HepG2 (cell line): ENCODE results near the gene SLC6A6. TPM values are rescaled to one million over a fixed set of nuclear protein-coding genes. Genes with fewer than 3 reads are reported as not detected.

ENCODE experiments used
- AHR ChIP-seq: IDR thresholded peaks from 2 replicates; pipeline ENCODE4 v1.6.1; 2018; ENCODE audit warnings: missing genetic modification reagents, missing compliant biosample characterization
- DMAP1 ChIP-seq: IDR thresholded peaks from 2 replicates; pipeline ENCODE4 v1.6.1; 2016
- GABPB1 ChIP-seq: IDR thresholded peaks from 2 replicates; pipeline ENCODE4 v1.6.1; 2016; ENCODE audit warnings: mild to moderate bottlenecking, missing genetic modification reagents, moderate library complexity, missing compliant biosample characterization
- LCORL ChIP-seq, 2 experiments: fragments of 450-650 bp in 1 of 2; sonication (generic) in 1 of 2; formaldehyde crosslinking in 1 of 2; IDR thresholded peaks; 2 replicates each; pipeline versions ENCODE4 v1.5.0 to v1.6.1; 2017 to 2020; ENCODE audit warnings: antibody characterized with exemption in 1 of 2, missing genetic modification reagents in 1 of 2
- MAF1 ChIP-seq: sonication (generic); formaldehyde crosslinking; IDR thresholded peaks from 2 replicates; pipeline ENCODE4 v1.5.0; 2020; ENCODE audit warnings: missing genetic modification reagents, borderline replicate concordance
- MZF1 ChIP-seq: sonication (generic); formaldehyde crosslinking; IDR thresholded peaks from 2 replicates; pipeline ENCODE4 v1.8.1; 2023; ENCODE audit warnings: mild to moderate bottlenecking, missing genetic modification reagents, borderline replicate concordance
- RELA ChIP-seq: sonication (generic); formaldehyde crosslinking; IDR thresholded peaks from 2 replicates; pipeline ENCODE4 v1.4.0; 2020; ENCODE audit warnings: missing genetic modification reagents
- ZBTB7A ChIP-seq: sonication (generic); formaldehyde crosslinking; IDR thresholded peaks from 2 replicates; pipeline ENCODE4 v1.8.0; 2022; ENCODE audit warnings: mild to moderate bottlenecking, missing genetic modification reagents
- ZMYM3 ChIP-seq: sonication (generic); formaldehyde crosslinking; IDR thresholded peaks from 2 replicates; pipeline ENCODE4 v1.5.1; 2020; ENCODE audit warnings: mild to moderate bottlenecking, missing genetic modification reagents
- ZNF180 ChIP-seq: sonication (generic); formaldehyde crosslinking; IDR thresholded peaks from 2 replicates; pipeline ENCODE4 v1.4.0; 2020; ENCODE audit warnings: low read depth, missing genetic modification reagents, borderline replicate concordance
- ZNF251 ChIP-seq: sonication (generic); formaldehyde crosslinking; IDR thresholded peaks from 2 replicates; pipeline ENCODE4 v1.9.0; 2021; ENCODE audit warnings: mild to moderate bottlenecking, missing genetic modification reagents
- ZNF530 ChIP-seq: sonication (generic); formaldehyde crosslinking; IDR thresholded peaks from 2 replicates; pipeline ENCODE4 v1.5.0; 2020; ENCODE audit warnings: low read depth, mild to moderate bottlenecking, missing genetic modification reagents
- ZNF775 ChIP-seq: sonication (generic); formaldehyde crosslinking; IDR thresholded peaks from 2 replicates; pipeline ENCODE4 v1.4.0; 2020; ENCODE audit warnings: missing genetic modification reagents, mild to moderate bottlenecking, moderate library complexity, borderline replicate concordance
- ZSCAN25 ChIP-seq: sonication (generic); formaldehyde crosslinking; IDR thresholded peaks from 2 replicates; pipeline ENCODE4 v1.8.0; 2022; ENCODE audit warnings: mild to moderate bottlenecking, missing genetic modification reagents
- polyA plus RNA-seq, 8 experiments: library from polyadenylated mRNA; depleted of rRNA in 3 of 8; stranded (reverse) in 7 of 8; unstranded in 1 of 8; fragments of >200 nt; fragmentation: Illumina TruSeq in 4 of 8; extraction: Trizol in 4 of 8; gene quantifications; 2 replicates each; pipeline versions ENCODE4 v1.2.1 to v1.2.3, GENCODE V29; 2011 to 2016; ENCODE audit warnings: low read depth in 4 of 8, missing spikeins in 1 of 8, mixed read lengths in 1 of 8; ENCODE audit not compliant: insufficient read depth in 1 of 8
- total RNA-seq, 5 experiments: library from RNA; depleted of rRNA; stranded (reverse); fragments of >200 nt; fragmentation: Illumina TruSeq; extraction: Trizol; gene quantifications; 2 replicates each; pipeline ENCODE4 v1.2.3, GENCODE V29; 2016; ENCODE audit warnings: low read depth in 1 of 5
- TF ChIP-seq, protein P1 (sequence below): IDR thresholded peaks from 2 replicates; pipeline ENCODE4 v1.6.1; 2012; ENCODE audit warnings: low read length, improper control_type of control experiment
- TF ChIP-seq, protein P2 (sequence below): sonication (generic); formaldehyde crosslinking; IDR thresholded peaks from 2 replicates; pipeline ENCODE4 v1.5.0; 2020; ENCODE audit warnings: mild to moderate bottlenecking, missing genetic modification reagents
- TF ChIP-seq, protein P3 (sequence below): sonication (generic); formaldehyde crosslinking; IDR thresholded peaks from 2 replicates; pipeline ENCODE4 v1.5.0; 2020; ENCODE audit warnings: missing genetic modification reagents
- TF ChIP-seq, protein P4 (sequence below): sonication (generic); formaldehyde crosslinking; IDR thresholded peaks from 2 replicates; pipeline ENCODE4 v1.4.0; 2020; ENCODE audit warnings: missing genetic modification reagents
- TF ChIP-seq, protein P5 (sequence below): sonication (generic); formaldehyde crosslinking; IDR thresholded peaks from 2 replicates; pipeline ENCODE4 v1.5.0; 2020; ENCODE audit warnings: missing genetic modification reagents, mild to moderate bottlenecking, borderline replicate concordance

The SLC6A6 gene
- total and polyA plus RNA-seq, 2 of the 13 experiments (the other 11 are each of a cell fraction or from before 2014, with no cell fraction given), result 14.1 to 20.7 TPM

DNA sequence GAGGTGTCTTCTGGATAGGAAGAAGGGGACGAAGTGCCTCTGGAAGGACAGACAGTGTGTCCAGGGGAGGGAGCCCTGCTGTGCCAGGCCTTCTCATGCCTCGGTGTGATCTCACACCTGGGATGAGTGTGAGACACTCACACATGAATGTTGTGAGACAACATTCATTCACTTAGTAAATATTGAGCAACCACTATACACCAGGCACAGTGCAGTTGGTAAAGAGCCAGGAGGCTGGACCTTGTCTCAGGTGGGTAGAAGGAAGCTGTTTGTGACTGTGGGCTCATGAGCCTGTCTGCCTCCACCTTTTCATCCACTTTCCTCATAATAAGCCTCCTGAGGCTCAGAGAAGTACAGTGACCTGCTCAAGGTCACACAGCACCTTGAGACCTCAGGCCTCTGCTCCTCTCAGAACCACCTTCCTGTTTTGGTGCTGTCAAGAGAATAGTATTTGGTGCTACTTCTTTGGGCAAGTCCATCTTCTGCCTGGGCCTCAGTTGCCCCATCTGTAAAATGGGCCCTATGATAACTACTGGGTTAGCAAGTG, 20.9 kb downstream of the SLC6A6 start (continued):
- TF ChIP-seq, protein P1, sequence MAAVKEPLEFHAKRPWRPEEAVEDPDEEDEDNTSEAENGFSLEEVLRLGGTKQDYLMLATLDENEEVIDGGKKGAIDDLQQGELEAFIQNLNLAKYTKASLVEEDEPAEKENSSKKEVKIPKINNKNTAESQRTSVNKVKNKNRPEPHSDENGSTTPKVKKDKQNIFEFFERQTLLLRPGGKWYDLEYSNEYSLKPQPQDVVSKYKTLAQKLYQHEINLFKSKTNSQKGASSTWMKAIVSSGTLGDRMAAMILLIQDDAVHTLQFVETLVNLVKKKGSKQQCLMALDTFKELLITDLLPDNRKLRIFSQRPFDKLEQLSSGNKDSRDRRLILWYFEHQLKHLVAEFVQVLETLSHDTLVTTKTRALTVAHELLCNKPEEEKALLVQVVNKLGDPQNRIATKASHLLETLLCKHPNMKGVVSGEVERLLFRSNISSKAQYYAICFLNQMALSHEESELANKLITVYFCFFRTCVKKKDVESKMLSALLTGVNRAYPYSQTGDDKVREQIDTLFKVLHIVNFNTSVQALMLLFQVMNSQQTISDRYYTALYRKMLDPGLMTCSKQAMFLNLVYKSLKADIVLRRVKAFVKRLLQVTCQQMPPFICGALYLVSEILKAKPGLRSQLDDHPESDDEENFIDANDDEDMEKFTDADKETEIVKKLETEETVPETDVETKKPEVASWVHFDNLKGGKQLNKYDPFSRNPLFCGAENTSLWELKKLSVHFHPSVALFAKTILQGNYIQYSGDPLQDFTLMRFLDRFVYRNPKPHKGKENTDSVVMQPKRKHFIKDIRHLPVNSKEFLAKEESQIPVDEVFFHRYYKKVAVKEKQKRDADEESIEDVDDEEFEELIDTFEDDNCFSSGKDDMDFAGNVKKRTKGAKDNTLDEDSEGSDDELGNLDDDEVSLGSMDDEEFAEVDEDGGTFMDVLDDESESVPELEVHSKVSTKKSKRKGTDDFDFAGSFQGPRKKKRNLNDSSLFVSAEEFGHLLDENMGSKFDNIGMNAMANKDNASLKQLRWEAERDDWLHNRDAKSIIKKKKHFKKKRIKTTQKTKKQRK, result no peak
- no peak for TF ChIP-seq DMAP1 (CRISPR knock-in tag)
- TF ChIP-seq GABPB1 (CRISPR knock-in tag), result no peak
- TF ChIP-seq, protein P2, sequence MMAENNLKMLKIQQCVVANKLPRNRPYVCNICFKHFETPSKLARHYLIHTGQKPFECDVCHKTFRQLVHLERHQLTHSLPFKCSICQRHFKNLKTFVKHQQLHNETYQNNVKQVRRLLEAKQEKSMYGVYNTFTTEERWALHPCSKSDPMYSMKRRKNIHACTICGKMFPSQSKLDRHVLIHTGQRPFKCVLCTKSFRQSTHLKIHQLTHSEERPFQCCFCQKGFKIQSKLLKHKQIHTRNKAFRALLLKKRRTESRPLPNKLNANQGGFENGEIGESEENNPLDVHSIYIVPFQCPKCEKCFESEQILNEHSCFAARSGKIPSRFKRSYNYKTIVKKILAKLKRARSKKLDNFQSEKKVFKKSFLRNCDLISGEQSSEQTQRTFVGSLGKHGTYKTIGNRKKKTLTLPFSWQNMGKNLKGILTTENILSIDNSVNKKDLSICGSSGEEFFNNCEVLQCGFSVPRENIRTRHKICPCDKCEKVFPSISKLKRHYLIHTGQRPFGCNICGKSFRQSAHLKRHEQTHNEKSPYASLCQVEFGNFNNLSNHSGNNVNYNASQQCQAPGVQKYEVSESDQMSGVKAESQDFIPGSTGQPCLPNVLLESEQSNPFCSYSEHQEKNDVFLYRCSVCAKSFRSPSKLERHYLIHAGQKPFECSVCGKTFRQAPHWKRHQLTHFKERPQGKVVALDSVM (CRISPR knock-in tag), result no peak
- TF ChIP-seq, protein P3, sequence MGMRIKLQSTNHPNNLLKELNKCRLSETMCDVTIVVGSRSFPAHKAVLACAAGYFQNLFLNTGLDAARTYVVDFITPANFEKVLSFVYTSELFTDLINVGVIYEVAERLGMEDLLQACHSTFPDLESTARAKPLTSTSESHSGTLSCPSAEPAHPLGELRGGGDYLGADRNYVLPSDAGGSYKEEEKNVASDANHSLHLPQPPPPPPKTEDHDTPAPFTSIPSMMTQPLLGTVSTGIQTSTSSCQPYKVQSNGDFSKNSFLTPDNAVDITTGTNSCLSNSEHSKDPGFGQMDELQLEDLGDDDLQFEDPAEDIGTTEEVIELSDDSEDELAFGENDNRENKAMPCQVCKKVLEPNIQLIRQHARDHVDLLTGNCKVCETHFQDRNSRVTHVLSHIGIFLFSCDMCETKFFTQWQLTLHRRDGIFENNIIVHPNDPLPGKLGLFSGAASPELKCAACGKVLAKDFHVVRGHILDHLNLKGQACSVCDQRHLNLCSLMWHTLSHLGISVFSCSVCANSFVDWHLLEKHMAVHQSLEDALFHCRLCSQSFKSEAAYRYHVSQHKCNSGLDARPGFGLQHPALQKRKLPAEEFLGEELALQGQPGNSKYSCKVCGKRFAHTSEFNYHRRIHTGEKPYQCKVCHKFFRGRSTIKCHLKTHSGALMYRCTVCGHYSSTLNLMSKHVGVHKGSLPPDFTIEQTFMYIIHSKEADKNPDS (CRISPR knock-in tag), result no peak
- TF ChIP-seq ZNF775 (CRISPR knock-in tag), result no peak
- TF ChIP-seq LCORL (IDR thresholded peaks at IDR 0.05), result no peak
- no peak for TF ChIP-seq LCORL (CRISPR knock-in tag; IDR thresholded peaks at IDR 0.05)
- peak; percentile 96 for TF ChIP-seq ZMYM3 (CRISPR knock-in tag)
- no peak for TF ChIP-seq ZNF251 (CRISPR knock-in tag)
- no peak for TF ChIP-seq ZBTB7A (CRISPR knock-in tag)
- no peak for TF ChIP-seq ZSCAN25 (CRISPR knock-in tag)
- TF ChIP-seq, protein P4, sequence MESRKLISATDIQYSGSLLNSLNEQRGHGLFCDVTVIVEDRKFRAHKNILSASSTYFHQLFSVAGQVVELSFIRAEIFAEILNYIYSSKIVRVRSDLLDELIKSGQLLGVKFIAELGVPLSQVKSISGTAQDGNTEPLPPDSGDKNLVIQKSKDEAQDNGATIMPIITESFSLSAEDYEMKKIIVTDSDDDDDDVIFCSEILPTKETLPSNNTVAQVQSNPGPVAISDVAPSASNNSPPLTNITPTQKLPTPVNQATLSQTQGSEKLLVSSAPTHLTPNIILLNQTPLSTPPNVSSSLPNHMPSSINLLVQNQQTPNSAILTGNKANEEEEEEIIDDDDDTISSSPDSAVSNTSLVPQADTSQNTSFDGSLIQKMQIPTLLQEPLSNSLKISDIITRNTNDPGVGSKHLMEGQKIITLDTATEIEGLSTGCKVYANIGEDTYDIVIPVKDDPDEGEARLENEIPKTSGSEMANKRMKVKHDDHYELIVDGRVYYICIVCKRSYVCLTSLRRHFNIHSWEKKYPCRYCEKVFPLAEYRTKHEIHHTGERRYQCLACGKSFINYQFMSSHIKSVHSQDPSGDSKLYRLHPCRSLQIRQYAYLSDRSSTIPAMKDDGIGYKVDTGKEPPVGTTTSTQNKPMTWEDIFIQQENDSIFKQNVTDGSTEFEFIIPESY (CRISPR knock-in tag), result peak; percentile 40; the same call in 1 of the 2 replicates
- TF ChIP-seq MAF1 (CRISPR knock-in tag), result no peak
- no peak for TF ChIP-seq ZNF530 (CRISPR knock-in tag)
- no peak for TF ChIP-seq RELA (CRISPR knock-in tag)
- TF ChIP-seq, protein P5, sequence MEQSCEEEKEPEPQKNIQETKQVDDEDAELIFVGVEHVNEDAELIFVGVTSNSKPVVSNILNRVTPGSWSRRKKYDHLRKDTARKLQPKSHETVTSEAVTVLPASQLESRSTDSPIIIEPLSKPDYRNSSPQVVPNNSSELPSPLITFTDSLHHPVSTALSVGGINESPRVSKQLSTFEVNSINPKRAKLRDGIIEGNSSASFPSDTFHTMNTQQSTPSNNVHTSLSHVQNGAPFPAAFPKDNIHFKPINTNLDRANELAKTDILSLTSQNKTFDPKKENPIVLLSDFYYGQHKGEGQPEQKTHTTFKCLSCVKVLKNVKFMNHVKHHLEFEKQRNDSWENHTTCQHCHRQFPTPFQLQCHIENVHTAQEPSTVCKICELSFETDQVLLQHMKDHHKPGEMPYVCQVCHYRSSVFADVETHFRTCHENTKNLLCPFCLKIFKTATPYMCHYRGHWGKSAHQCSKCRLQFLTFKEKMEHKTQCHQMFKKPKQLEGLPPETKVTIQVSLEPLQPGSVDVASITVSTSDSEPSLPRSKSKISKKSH (CRISPR knock-in tag), result no peak
- no peak for TF ChIP-seq MZF1 (CRISPR knock-in tag)
- no peak for TF ChIP-seq AHR
- no peak for TF ChIP-seq ZNF180 (CRISPR knock-in tag)
